ENCODE results near the gene BCKDHA. TPM values are rescaled to one million over a fixed set of nuclear protein-coding genes. Genes with fewer than 3 reads are reported as not detected.
A peak's percentile ranks its signal among the peaks of the same experiment; 100 is the strongest.

The BCKDHA gene
- 121 and 196 TPM in 2 replicates for total RNA-seq (2014; rRNA removed; shearing (Covaris generic); ENCODE audit: low replicate concordance)

DNA sequence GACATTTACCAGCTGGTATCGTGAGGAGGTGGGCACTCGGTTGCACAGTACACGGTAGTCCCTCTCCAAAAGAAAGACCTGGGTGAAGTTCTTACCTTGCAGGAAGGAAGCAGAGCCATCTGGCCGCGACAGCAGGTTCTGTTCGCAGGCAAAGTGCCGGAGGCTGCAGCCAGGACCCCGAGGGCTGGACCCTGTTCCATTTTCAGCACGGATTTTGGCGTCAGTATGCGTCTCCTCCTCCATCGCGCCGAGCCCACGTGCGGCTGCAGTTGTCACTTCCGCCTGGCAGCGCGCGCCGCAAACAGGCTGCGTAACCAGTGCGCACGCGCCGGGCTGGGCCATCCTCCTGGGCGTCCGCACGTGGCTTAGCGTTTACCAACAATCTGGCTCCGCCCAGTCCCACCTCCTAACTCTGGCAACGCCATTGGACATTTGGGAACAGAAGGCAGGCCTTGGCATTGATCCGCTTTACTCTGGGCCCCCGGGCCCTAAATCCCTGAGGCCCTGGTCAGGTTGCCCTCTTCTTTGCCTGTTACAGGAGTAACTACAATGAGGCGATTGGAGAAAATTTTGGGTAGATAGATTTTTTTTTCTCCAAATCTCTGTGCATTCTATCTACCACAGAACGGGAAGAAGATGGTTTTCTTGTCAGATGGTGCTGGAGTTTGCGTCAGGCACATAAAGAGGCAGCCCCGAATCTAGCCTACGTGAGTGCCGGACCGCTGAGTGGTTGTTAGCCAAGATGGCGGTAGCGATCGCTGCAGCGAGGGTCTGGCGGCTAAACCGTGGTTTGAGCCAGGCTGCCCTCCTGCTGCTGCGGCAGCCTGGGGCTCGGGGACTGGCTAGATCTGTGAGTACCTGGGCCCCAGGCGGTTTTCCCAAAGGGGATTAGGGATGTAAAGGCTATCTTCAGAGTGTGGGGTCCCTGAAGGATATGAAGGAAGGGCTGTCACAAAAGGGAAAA is at the start of gene BCKDHA, which contains the start of gene EXOSC5:
TSS of gene BCKDHA (plus strand) at position 733 of the 964 bp plus-strand sequence. CDS start at position 743, 10 bp downstream.
TSS of gene EXOSC5 (minus strand) at position 274 of the 964 bp plus-strand sequence. CDS start at position 243, 31 bp downstream.
- peak; percentile 100 for DNase-seq (ENCODE audit: low read depth)
- in situ Hi-C loops (cut with HindIII; ENCODE audit: low pct_unique_long_range_greater_than_20kb, low sequenced_read_pairs): no loop called here

DNA sequence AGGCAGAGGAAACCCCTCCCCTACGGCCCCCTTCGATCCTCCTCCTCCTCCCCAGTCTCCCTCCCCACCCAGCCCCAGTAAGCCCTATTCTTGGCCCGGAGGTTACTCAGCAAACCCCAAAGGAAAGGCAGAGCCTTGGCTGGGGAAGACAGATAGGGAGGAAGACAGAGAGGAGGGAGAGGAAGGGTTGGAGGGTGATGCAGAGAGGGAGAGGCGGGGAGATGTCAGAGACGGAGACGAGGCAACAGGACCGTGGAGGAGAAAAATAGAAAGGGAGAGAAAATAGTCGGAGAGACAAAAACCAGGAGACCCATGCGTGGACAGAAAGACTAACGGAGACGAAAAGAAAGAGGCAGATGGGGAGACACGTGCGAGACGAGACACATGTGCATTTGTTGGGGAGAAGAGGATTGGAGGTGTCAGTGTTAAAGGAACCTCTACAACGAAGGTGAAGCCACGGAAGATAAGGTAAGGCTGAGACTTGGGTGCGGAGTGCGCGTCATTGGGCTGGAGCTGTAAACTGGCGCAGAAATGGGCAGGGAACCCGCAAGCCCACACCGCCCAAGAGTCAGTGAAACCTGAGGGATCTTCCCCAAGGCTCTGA is 46.8 kb upstream of the BCKDHA start:
- in situ Hi-C loops (cut with HindIII; ENCODE audit: low pct_unique_long_range_greater_than_20kb, low sequenced_read_pairs): no loop called here
- no peak for DNase-seq (ENCODE audit: low read depth)

DNA sequence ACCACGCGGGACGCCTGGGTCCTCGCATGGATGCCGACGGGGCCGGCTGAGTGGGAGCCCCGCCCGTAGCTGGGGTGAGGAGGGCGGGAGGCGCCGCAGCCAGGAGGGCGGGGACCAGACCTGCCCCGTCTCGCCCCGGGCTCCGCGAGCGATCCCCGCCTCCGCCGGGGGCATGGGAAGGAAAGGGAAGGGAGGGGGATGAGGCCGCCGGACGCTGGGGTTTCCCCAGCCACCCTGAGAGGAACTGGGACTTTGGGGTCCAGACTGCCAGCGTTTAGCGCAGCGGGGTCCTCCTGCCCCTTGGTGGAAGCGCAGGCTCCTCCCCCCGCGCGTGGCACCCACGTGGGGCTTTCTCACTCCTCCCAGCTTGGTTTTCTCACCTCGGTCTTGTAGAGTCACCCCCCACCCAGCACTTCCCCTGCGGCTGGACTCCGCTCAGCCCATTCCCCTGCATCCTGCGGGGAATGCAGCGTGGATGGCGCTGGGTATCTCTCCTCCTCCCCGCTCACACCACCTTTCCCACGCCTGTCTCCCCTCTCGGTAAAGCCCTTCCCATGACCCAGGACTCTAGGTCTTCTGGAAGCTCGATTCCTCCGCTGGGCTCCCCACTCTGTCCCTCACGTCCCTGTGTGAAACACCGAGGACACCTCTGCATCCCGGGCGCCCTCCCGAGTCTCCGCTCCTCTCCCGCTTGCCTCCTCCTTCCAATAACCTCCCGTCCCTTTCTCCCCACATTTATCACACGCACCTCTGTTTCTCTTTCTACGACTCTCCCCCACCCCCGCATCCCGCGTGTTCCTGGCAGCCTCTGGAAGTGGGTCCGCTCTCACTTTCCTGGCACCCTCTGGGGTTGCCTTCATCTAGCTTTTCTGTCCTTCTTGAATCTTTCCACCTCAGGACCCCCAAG is 46.0 kb upstream of the BCKDHA start:
- in situ Hi-C loops (cut with HindIII; ENCODE audit: low pct_unique_long_range_greater_than_20kb, low sequenced_read_pairs): no loop called here

DNA sequence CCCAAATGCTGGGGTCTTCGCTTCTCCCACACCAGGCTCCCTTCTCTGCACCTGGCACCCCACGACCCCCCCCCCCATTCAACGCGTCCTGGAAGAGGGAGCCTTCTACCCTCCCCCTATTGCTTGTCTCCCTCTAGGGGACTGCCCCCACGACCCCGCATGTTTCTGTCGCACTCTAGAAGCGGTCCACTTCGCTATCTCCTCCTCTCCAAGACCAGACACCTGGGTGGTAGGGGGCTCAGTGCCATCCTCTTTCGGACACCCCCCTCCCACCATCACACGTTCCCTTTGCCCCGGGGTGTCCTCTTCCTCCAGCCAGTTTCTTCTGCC is 45.4 kb upstream of the BCKDHA start:
- DNase-seq (ENCODE audit: low read depth): no peak
- in situ Hi-C loops (cut with HindIII; ENCODE audit: low pct_unique_long_range_greater_than_20kb, low sequenced_read_pairs): no loop called here

More for the DNA sequence above, 46.0 kb upstream of the BCKDHA start:
- peak; percentile 75 for DNase-seq (ENCODE audit: low read depth)

GRCh38 chr19:41352609-41353465 is 44.8 kb upstream of the BCKDHA start:
- DNase-seq (ENCODE audit: low read depth): peak; percentile 69
- in situ Hi-C loops (cut with HindIII; ENCODE audit: low pct_unique_long_range_greater_than_20kb, low sequenced_read_pairs): no loop called here

DNA sequence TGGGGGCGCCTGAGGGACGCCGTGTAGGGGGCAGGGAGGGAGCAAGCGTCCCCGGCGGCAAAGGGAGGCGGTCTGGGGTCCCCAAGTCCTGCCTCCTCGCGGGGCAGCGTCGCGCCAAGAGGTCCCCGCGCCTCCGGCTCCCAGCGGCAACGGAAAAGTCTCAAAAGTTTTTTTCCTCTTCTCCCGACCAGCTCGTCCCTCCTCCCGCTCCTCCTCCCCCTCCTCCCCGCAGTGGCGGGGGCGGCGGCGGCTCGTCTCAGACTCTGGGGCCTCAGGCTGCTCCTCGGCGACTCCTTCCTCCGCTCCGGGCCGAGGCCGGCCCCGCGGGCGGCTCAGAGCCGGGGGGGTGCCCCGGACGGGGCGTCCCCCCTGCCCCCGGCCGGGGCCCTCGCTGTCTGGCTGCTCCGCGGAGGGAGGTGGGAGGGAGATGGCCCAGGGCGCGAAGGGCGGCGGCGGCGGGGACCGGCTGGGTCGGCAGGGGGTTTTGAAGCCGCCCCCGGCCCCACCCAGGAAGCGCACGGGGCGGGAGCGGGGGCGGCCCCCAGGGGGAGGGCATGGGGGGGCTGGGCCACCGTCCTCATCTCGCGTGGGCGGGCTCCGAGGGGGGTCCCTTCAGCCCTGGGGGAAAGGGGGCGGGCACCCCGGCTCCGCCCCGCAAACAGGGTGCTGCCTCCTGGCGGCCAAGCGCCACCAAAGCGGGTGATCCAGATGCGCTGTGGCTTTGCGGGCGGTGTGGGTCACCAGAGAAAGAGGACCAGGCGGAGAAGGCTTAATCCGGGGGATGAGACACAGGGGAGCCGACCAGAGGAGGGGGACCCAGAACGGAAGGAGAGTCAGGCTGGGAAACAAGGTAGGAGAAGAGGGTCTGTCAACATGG is 43.9 kb upstream of the BCKDHA start, which contains the start of gene TGFB1:
TSS of gene TGFB1 (minus strand) at position 457 of the 877 bp plus-strand sequence. CDS start 878 bp downstream, outside the sequence.
- peak; percentile 94 for DNase-seq (ENCODE audit: low read depth)
- in situ Hi-C loops (cut with HindIII; ENCODE audit: low pct_unique_long_range_greater_than_20kb, low sequenced_read_pairs): no loop called here

- in situ Hi-C loops (cut with HindIII; ENCODE audit: low pct_unique_long_range_greater_than_20kb, low sequenced_read_pairs): no loop called here
- DNase-seq (ENCODE audit: low read depth): no peak
These were observed 43.2 kb upstream of the BCKDHA start for GRCh38 chr19:41354343-41354953.

DNA sequence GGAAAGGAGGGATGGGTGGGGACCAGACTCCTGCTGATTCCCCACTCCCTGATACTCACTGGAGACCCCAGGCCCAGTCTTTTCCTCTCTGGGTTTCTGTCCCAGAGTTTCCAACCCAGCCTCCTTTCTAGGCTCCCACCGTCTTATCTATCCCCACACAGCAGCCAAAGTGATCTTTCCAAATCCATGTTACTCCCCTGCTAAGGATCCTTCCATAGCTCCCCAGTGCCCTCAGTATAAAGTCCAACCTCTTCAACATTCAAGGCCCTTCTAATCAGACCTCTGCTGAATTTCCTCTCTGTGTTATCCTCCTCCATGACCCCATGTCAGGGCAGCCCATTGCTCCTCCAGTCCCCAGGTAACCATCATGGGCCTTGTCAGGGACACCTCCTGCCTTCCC is 42.6 kb upstream of the BCKDHA start:
- no peak for DNase-seq (ENCODE audit: low read depth)

DNA sequence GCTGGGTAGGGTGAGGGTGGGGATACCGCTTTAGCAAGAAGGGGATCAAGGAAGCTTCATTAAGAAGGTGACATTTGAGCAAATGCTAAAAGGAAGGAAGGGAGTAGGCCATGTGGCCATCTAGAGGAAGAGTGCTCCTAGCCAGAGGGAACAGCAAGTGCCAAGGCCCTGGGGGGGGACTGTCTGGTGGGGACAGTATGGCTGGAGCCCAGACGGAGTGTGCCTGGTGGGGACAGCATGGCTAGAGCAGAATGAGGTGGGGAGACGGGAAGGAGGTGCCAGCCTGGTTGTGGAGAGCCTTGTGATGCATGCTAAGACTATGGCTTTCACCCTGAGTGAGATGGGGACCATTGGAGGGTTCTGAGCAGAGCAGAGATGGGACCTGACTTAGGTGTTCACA is 41.8 kb upstream of the BCKDHA start:
- DNase-seq (ENCODE audit: low read depth): no peak
- in situ Hi-C loops (cut with HindIII; ENCODE audit: low pct_unique_long_range_greater_than_20kb, low sequenced_read_pairs): no loop called here

More for the DNA sequence above, 42.6 kb upstream of the BCKDHA start:
- in situ Hi-C loops (cut with HindIII; ENCODE audit: low pct_unique_long_range_greater_than_20kb, low sequenced_read_pairs): no loop called here

DNA sequence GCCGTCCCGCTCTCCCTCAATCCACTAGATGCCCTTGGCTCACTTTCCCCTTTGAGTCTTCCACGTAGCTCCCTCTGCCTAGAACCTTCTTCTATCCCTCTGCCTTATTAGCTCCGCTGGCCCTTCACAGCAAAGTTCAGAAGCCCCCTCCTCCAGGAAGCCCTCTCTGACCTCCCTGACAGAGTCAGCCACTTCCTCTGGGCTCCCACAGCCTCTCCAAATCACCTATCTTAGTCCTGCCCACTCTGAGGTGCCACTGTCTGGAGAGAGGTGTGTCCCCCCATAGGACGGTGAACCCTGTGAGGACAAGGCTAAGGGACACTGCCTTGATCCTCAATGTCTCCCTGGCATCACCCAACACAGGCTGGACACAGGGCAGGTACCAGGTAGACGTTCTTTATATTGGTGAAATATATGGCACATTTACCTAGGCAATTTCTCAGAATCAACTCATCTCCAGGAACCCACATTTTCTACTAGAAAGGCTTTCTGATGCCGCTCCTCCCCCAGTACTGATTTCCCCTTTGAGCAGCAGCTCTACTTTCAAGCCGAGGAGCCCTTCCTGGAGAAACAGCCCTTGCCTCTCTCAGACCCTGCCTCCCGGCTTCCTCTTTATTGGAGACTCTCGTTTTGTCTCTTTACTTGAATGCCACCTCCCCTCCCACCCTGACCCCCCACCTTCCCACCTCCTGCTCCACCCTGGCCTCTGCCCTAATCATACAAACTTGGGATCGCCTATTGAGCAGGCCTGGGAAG is 40.5 kb upstream of the BCKDHA start:
- in situ Hi-C loops (cut with HindIII; ENCODE audit: low pct_unique_long_range_greater_than_20kb, low sequenced_read_pairs): no loop called here
- no peak for DNase-seq (ENCODE audit: low read depth)

DNA sequence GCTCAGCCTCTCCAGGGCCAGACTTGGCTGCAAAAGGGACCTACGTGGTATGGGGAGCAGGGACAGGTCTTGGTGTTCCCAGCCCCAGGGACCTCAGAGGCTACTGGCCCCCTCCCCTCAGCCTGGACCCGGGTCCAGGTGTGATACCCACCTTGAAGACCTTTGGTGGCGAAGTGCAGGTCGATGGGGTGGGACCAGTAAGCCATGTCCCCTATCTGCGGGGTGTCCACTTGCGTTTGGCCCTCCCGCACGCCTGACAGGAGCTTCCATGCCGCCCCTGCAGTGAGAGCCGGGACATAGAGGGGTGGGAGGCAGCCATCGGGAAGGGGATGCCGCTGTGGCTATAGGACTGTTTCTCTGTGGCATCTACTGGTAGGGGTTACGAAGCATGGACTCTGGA is 39.9 kb upstream of the BCKDHA start:
- in situ Hi-C loops (cut with HindIII; ENCODE audit: low pct_unique_long_range_greater_than_20kb, low sequenced_read_pairs): no loop called here
- no peak for DNase-seq (ENCODE audit: low read depth)

DNA sequence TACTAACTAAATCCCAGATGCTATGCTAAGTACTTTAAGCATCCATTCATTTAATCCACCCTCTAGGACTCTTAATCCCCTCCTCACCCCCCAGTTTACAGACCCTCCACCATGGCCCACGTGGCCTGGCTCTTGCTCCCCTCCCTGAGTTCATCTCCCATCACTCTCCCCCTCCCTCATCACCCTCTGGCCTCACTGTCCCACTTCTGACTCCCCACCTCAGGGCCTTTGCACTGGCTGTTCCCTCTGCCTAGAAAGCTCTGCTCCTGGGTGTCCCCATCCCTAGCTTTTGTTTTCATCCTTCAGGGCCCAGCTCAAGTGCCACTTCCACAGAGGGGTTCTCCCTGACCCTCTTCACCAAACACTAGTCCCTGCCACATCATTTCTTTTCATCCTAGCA is 37.9 kb upstream of the BCKDHA start:
- in situ Hi-C loops (cut with HindIII; ENCODE audit: low pct_unique_long_range_greater_than_20kb, low sequenced_read_pairs): no loop called here
- no peak for DNase-seq (ENCODE audit: low read depth)

DNA sequence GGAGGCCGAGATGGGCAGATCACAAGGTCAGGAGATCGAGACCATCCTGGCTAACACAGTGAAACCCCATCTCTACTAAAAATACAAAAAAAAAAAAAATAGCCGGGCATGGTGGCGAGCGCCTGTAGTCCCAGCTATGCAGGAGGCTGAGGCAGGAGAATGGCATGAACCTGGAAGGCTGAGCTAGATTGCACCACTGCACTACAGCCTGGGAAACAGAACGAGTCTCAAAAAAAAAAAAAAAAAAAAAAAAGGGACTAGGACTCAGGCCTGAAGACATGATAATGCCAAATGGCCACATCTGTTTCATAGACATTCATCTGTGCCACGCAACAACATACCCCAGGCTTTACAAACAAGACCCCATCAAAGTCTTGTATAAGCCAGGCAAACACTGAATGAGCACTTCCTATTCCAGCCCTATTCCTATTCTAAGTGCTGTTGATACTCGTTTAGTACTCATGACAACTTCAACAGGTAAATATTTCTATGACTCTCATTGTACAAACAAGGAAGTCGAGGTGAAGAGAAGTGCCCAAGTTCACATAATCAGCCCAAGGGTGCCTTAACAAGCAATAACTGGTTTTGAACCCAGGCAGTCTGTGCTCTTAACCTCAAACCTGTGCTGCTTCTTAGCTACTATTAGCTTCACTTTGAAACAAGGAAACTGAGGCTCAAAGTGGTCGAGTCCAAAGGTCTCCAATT is 35.3 kb upstream of the BCKDHA start:
- DNase-seq (ENCODE audit: low read depth): no peak
- in situ Hi-C loops (cut with HindIII; ENCODE audit: low pct_unique_long_range_greater_than_20kb, low sequenced_read_pairs): no loop called here

DNA sequence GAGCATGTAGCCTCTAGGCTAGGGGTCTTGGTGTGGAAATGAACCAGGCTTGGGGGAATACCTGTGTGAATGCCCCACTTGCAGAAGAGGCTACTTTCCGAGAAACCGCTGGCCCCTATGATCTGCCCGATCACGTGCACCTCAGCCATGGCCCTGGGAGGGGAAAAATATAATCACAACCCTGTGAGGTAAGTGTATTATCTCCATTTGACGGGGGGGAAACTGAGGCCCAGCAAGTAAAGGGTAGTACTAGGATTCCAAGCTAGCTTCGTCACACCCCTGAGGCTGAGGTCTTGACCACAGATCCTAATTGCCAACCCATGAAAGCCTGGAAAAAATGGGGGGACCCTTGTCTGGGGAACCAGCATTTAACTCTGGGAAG is 34.3 kb upstream of the BCKDHA start:
- no peak for DNase-seq (ENCODE audit: low read depth)
- in situ Hi-C loops (cut with HindIII; ENCODE audit: low pct_unique_long_range_greater_than_20kb, low sequenced_read_pairs): no loop called here

Data from Caki2 (cell line).